ENCODE results near the gene LMCD1. TPM values are rescaled to one million over a fixed set of nuclear protein-coding genes. Genes with fewer than 3 reads are reported as not detected.

LMCD1 gene
- total RNA-seq, 1 experiment from 2014 or later, result 23.9 TPM

DNA sequence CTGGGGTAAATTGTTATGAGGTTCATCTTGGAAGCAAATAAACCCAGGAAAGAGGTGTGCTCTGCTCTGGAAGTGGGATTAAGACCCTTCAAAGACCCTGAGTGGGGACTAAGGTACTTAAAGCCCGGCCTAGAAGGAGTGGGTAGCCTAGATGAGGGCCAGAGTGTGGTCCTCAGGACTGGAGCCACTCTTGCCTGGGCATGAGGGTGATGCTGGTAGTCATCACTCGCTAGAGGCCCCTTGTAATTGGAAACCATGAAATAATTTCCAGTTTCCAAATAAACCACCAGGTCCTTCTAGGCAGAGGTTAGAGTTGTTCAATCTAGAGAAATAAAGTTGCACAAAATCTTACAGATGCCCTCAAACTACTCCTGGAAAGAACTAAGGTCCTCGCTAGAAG is 15.2 kb upstream of the LMCD1 start:
- Mint-ChIP-seq H3K36me3 (ENCODE audit: insufficient read depth, unreplicated experiment) (peaks cover 6% of the 10 kb centered on the region), H3K27ac (ENCODE audit: unreplicated experiment) (peak overlapping the region; percentile 56), H3K4me3 (ENCODE audit: unreplicated experiment) (no peak overlapping the region), H3K9me3 (ENCODE audit: unreplicated experiment) (peaks cover 17% of the 10 kb centered on the region), H3K4me1 (ENCODE audit: low read depth, unreplicated experiment) (peaks cover 41% of the 10 kb centered on the region), H3K27me3 (ENCODE audit: insufficient read depth, unreplicated experiment) (no peaks in the 10 kb centered on the region)
- BruUV-seq (replicated peaks), result no TSS peak
- H3K4me3 ChIP-seq (ENCODE audit: low read depth, low read length), result no peak overlapping the region
- ChIA-PET POLR2A (interaction anchor here (0.5 to 1.0 kb wide), 2 partner anchors 15 to 911 kb away, joined by 3 to 4 read pairs; partner anchors contain the start of genes LMCD1 and SETD5), CTCF (interaction anchor here (1.6 kb wide), 1 partner anchor 15 kb away, joined by 6 read pairs; the partner anchor contains the start of gene LMCD1)
- H3K27me3 ChIP-seq (replicated peaks; ENCODE audit: control insufficient read depth, insufficient read depth, low read length), result no peaks in the 10 kb centered on the region
- H3K9me3 ChIP-seq, result no peaks in the 10 kb centered on the region
- H3K4me1 ChIP-seq, result peaks cover 58% of the 10 kb centered on the region
- intact Hi-C loops (cut with micrococcal nuclease; ENCODE audit: unreplicated experiment), result loop anchor here (5.0 kb wide), 1 partner anchor 171 kb away; no protein-coding TSS in a partner anchor
- TF ChIP-seq, protein P1, sequence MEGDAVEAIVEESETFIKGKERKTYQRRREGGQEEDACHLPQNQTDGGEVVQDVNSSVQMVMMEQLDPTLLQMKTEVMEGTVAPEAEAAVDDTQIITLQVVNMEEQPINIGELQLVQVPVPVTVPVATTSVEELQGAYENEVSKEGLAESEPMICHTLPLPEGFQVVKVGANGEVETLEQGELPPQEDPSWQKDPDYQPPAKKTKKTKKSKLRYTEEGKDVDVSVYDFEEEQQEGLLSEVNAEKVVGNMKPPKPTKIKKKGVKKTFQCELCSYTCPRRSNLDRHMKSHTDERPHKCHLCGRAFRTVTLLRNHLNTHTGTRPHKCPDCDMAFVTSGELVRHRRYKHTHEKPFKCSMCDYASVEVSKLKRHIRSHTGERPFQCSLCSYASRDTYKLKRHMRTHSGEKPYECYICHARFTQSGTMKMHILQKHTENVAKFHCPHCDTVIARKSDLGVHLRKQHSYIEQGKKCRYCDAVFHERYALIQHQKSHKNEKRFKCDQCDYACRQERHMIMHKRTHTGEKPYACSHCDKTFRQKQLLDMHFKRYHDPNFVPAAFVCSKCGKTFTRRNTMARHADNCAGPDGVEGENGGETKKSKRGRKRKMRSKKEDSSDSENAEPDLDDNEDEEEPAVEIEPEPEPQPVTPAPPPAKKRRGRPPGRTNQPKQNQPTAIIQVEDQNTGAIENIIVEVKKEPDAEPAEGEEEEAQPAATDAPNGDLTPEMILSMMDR (IDR thresholded peaks at IDR 0.05; ENCODE audit: insufficient read depth in 1 of 2, low read depth in 1 of 2, low read length in 1 of 2, severe bottlenecking in 1 of 2, unreplicated experiment in 1 of 2), result no peak
- DNase-seq, result no peak
- H3K36me3 ChIP-seq (ENCODE audit: control insufficient read depth, insufficient read depth, low read length), result no peaks in the 10 kb centered on the region

DNA sequence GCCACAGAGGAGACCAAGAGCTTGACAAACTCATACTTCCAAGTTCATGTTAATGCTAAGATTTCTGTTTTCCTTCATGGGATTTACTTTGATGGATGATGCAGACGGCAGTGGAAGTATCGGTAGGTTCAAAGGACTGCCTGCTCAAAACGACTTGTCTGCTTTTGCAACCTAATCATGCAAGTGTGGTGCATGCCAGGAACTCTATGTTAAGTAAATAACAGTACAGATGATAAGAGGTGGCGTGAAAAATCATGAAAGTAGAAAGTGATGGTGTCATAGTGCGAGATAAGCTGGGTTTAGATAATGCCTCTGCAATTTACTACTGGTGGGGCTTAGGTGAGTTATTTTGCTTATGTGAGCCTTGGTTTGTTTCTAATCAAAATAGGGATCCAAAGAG is 14.7 kb upstream of the LMCD1 start:
- Histone ChIP-seq H3K9me3 (no peaks in the 10 kb centered on the region), H3K4me1 (peaks cover 59% of the 10 kb centered on the region), H3K27me3 (replicated peaks; ENCODE audit: control insufficient read depth, insufficient read depth, low read length) (no peaks in the 10 kb centered on the region), H3K4me3 (ENCODE audit: low read depth, low read length) (no peak overlapping the region), H3K36me3 (ENCODE audit: control insufficient read depth, insufficient read depth, low read length) (no peaks in the 10 kb centered on the region)
- Mint-ChIP-seq H3K4me3 (ENCODE audit: unreplicated experiment) (peak overlapping the region; percentile 31), H3K27ac (ENCODE audit: unreplicated experiment) (peak overlapping the region; percentile 56), H3K9me3 (ENCODE audit: unreplicated experiment) (peaks cover 17% of the 10 kb centered on the region), H3K27me3 (ENCODE audit: insufficient read depth, unreplicated experiment) (no peaks in the 10 kb centered on the region), H3K36me3 (ENCODE audit: insufficient read depth, unreplicated experiment) (peaks cover 6% of the 10 kb centered on the region), H3K4me1 (ENCODE audit: low read depth, unreplicated experiment) (peaks cover 45% of the 10 kb centered on the region)
- no TSS peak for BruUV-seq (replicated peaks)
- TF ChIP-seq, protein P1 (IDR thresholded peaks at IDR 0.05; ENCODE audit: insufficient read depth in 1 of 2, low read depth in 1 of 2, low read length in 1 of 2, severe bottlenecking in 1 of 2, unreplicated experiment in 1 of 2), result no peak
- DNase-seq, result peak; percentile 71 to 81
- POLR2A ChIA-PET, result interaction anchor here (0.6 to 1.0 kb wide), 2 partner anchors 13 to 14 kb away, joined by 3 to 4 read pairs; partner anchors contain the start of gene LMCD1
- CTCF ChIA-PET, result interaction anchor here (1.6 kb wide), 1 partner anchor 14 kb away, joined by 6 read pairs; the partner anchor contains the start of gene LMCD1
- intact Hi-C loops (cut with micrococcal nuclease; ENCODE audit: unreplicated experiment), result loop anchor here (1.0 to 5.0 kb wide), 3 partner anchors 14 to 170 kb away; partner anchors contain the start of gene LMCD1

DNA sequence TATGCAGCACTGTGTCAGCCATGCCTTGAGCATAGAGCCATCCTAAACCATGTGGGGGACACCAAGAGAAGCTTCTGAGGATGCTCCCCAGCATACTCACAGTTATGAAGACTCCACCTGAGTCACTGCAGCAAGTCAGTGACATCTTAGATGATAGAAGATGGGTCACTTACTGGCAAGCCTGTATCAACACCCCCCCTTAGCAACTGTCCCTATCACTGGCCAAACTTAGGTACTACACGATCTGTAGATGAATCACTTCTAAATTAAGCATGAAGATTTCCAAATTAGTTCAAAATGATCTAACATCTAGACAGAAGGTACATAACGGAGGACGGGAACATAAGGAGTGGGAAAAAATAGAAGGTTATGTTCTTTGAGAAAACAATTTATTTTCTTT is 13.2 kb upstream of the LMCD1 start:
- intact Hi-C loops (cut with micrococcal nuclease; ENCODE audit: unreplicated experiment), result loop anchor here (5.0 kb wide), 1 partner anchor 169 kb away; no protein-coding TSS in a partner anchor
- peaks cover 74% of the 10 kb centered on the region for H3K4me1 ChIP-seq
- peaks cover 17% of the 10 kb centered on the region for H3K9me3 Mint-ChIP-seq (ENCODE audit: unreplicated experiment)
- BruUV-seq (replicated peaks), result no TSS peak
- peaks cover 6% of the 10 kb centered on the region for H3K36me3 Mint-ChIP-seq (ENCODE audit: insufficient read depth, unreplicated experiment)
- no peaks in the 10 kb centered on the region for H3K36me3 ChIP-seq (ENCODE audit: control insufficient read depth, insufficient read depth, low read length)
- no peaks in the 10 kb centered on the region for H3K27me3 ChIP-seq (replicated peaks; ENCODE audit: control insufficient read depth, insufficient read depth, low read length)
- TF ChIP-seq, protein P1 (IDR thresholded peaks at IDR 0.05; ENCODE audit: insufficient read depth in 1 of 2, low read depth in 1 of 2, low read length in 1 of 2, severe bottlenecking in 1 of 2, unreplicated experiment in 1 of 2), result no peak
- H3K4me3 Mint-ChIP-seq (ENCODE audit: unreplicated experiment), result no peak overlapping the region
- H3K4me1 Mint-ChIP-seq (ENCODE audit: low read depth, unreplicated experiment), result peaks cover 60% of the 10 kb centered on the region
- H3K27ac Mint-ChIP-seq (ENCODE audit: unreplicated experiment), result peak overlapping the region; percentile 56
- no peak overlapping the region for H3K4me3 ChIP-seq (ENCODE audit: low read depth, low read length)
- no peaks in the 10 kb centered on the region for H3K9me3 ChIP-seq
- ChIA-PET POLR2A (interaction anchor here (1.0 kb wide), 1 partner anchor 13 kb away, joined by 3 read pairs; the partner anchor contains the start of gene LMCD1), CTCF (no interaction called here)
- no peaks in the 10 kb centered on the region for H3K27me3 Mint-ChIP-seq (ENCODE audit: insufficient read depth, unreplicated experiment)
- no peak for DNase-seq
